ENCODE results near the gene KSR2.
"Not testable (repeated sequence)": the region's sequence is repeated elsewhere in the genome, so short reads cannot be mapped to it uniquely, and the experiment has no call there.

The KSR2 gene

GRCh38 chr12:117640511-117640910 is 328.3 kb downstream of the KSR2 start:
- DNase-seq (ENCODE audit: low read depth in 2 of 2) = no peak

GRCh38 chr12:117629454-117629853 is 339.3 kb downstream of the KSR2 start:
- DNase-seq (ENCODE audit: low read depth in 2 of 2) = no peak

- not testable (repeated sequence) for DNase-seq (ENCODE audit: low read depth in 2 of 2)
Observed at GRCh38 chr12:117628711-117629110, 340.1 kb downstream of the KSR2 start.

GRCh38 chr12:117622741-117623140 is 346.0 kb downstream of the KSR2 start:
- no peak for DNase-seq (ENCODE audit: low read depth in 2 of 2)

- DNase-seq (ENCODE audit: low read depth in 2 of 2) = no peak
Observed at GRCh38 chr12:117622087-117622486, 346.7 kb downstream of the KSR2 start.

GRCh38 chr12:117607778-117608177 is 361.0 kb downstream of the KSR2 start:
- no peak for DNase-seq (ENCODE audit: low read depth in 2 of 2)

GRCh38 chr12:117606945-117607344 is 361.8 kb downstream of the KSR2 start:
- no peak for DNase-seq (ENCODE audit: low read depth in 2 of 2)

- no peak for DNase-seq (ENCODE audit: low read depth in 2 of 2)
Observed at GRCh38 chr12:117606024-117606423, 362.8 kb downstream of the KSR2 start.

GRCh38 chr12:117603316-117604113 is 365.3 kb downstream of the KSR2 start:
- no peak for DNase-seq (ENCODE audit: low read depth in 2 of 2)

GRCh38 chr12:117599849-117600248 is 368.9 kb downstream of the KSR2 start:
- no peak for DNase-seq (ENCODE audit: low read depth in 2 of 2)

- DNase-seq (ENCODE audit: low read depth in 2 of 2) = no peak
Observed at GRCh38 chr12:117596968-117597367, 371.8 kb downstream of the KSR2 start.

GRCh38 chr12:117595751-117596150 is 373.0 kb downstream of the KSR2 start:
- DNase-seq (ENCODE audit: low read depth in 2 of 2) = no peak

- DNase-seq (ENCODE audit: low read depth in 2 of 2) = no peak
Observed at GRCh38 chr12:117594481-117594880, 374.3 kb downstream of the KSR2 start.

- no peak for DNase-seq (ENCODE audit: low read depth in 2 of 2)
Observed at GRCh38 chr12:117593815-117594400, 374.9 kb downstream of the KSR2 start.

- no peak for DNase-seq (ENCODE audit: low read depth in 2 of 2)
Observed at GRCh38 chr12:117592588-117593305, 376.0 kb downstream of the KSR2 start.

- DNase-seq (ENCODE audit: low read depth in 2 of 2) = no peak
Observed at GRCh38 chr12:117590999-117591398, 377.8 kb downstream of the KSR2 start.

- no peak for DNase-seq (ENCODE audit: low read depth in 2 of 2)
Observed at GRCh38 chr12:117590386-117590785, 378.4 kb downstream of the KSR2 start.

- DNase-seq (ENCODE audit: low read depth in 2 of 2) = no peak
Observed at GRCh38 chr12:117589021-117589420, 379.8 kb downstream of the KSR2 start.

GRCh38 chr12:117587631-117588287 is 381.0 kb downstream of the KSR2 start:
- DNase-seq (ENCODE audit: low read depth in 2 of 2) = peak; percentile 9 to 13

GRCh38 chr12:117583677-117584225 is 385.0 kb downstream of the KSR2 start:
- DNase-seq (ENCODE audit: low read depth in 2 of 2) = no peak

- no peak for DNase-seq (ENCODE audit: low read depth in 2 of 2)
Observed at GRCh38 chr12:117583092-117583491, 385.7 kb downstream of the KSR2 start.

All from stimulated activated CD8-positive, alpha-beta memory T cell treated with anti-CD3 and anti-CD28 coated beads, Interleukin-15, amount 100 ng/mL, for 48 hours (primary cell).